ENCODE results near the gene ASGR1. TPM values are rescaled to one million over a fixed set of nuclear protein-coding genes. Genes with fewer than 3 reads are reported as not detected.
A peak's percentile ranks its signal among the peaks of the same experiment; 100 is the strongest.

Gene ASGR1
- total RNA-seq, 4 donors from 2014 or later, result 0.21 to 1.5 (median 0.59) TPM; not detected in 1

- Histone ChIP-seq H3K4me1 (peaks cover 0 to 51% (median 30%) of the 10 kb centered on the region in 4 donors), H3K9me3 (no peaks in the 10 kb centered on the region), H3K36me3 (peaks cover 3 to 49% (median 9%) of the 10 kb centered on the region in 3 donors), H3K27me3 (no peaks in the 10 kb centered on the region), H3K4me3 (no peak overlapping the region), H3K27ac (peak overlapping the region in 3 of 4 donors; percentile 95 to 98 (median 97))
- no peak for TF ChIP-seq CTCF (IDR thresholded peaks at IDR 0.05)
- TF ChIP-seq POLR2A (IDR thresholded peaks at IDR 0.05), result no peak
- no peak for TF ChIP-seq EP300 (IDR thresholded peaks at IDR 0.05)
- DNase-seq (ENCODE audit: low spot score in 2 of 2), result no peak
- WGBS, 2 donors, result 54 to 55% methylated on average over 10 of the region's 10 CpGs
Observed at GRCh38 chr17:7221278-7222092, 42.3 kb upstream of the ASGR1 start.

GRCh38 chr17:7220593-7221277 is 41.6 kb upstream of the ASGR1 start:
- Histone ChIP-seq H3K4me1 (peaks cover 0 to 59% (median 34%) of the 10 kb centered on the region in 4 donors), H3K27me3 (no peaks in the 10 kb centered on the region), H3K9me3 (no peaks in the 10 kb centered on the region), H3K4me3 (peak overlapping the region; percentile 72 to 89 (median 84)), H3K27ac (peak overlapping the region; percentile 81 to 98 (median 96)), H3K36me3 (peaks cover 3 to 42% (median 9%) of the 10 kb centered on the region in 3 donors)
- no peak for DNase-seq (ENCODE audit: low spot score in 2 of 2)
- WGBS, 2 donors, result 21 to 33% methylated on average over 9 to 11 of the region's 11 CpGs
- TF ChIP-seq CTCF (IDR thresholded peaks at IDR 0.05) (peak in 4 of 5 experiments; percentile 15 to 30 (median 20)), POLR2A (IDR thresholded peaks at IDR 0.05) (no peak)

- Histone ChIP-seq H3K36me3 (peaks cover 3 to 35% (median 9%) of the 10 kb centered on the region in 3 donors), H3K27ac (peak within 1 kb of the TSS; percentile 81 to 98 (median 96)), H3K4me1 (peaks cover 0 to 66% (median 38%) of the 10 kb centered on the region in 4 donors), H3K9me3 (no peaks in the 10 kb centered on the region), H3K27me3 (no peaks in the 10 kb centered on the region), H3K4me3 (peak within 1 kb of the TSS; percentile 72 to 89 (median 84))
- WGBS, 2 donors, result 0% methylated on average over 41 to 57 of the region's 63 CpGs
- peak; percentile 80 to 81 for DNase-seq (ENCODE audit: low spot score in 2 of 2)
- TF ChIP-seq EP300 (IDR thresholded peaks at IDR 0.05), result peak; percentile 59 to 73
- TF ChIP-seq CTCF (IDR thresholded peaks at IDR 0.05), result peak in 1 of 5 experiments; percentile 29
- TF ChIP-seq POLR2A (IDR thresholded peaks at IDR 0.05), result peak; percentile 77 to 92
Observed at GRCh38 chr17:7219812-7220592, 40.8 kb upstream of the ASGR1 start, which contains the start of the genes ACADVL and DLG4. ACADVL (plus strand) TSS chr17:7219938; CDS start chr17:7219985, 47 bp downstream. DLG4 (minus strand) TSS chr17:7219836.

- no peaks in the 10 kb centered on the region for H3K9me3 ChIP-seq
- TF ChIP-seq CTCF (IDR thresholded peaks at IDR 0.05) (no peak), POLR2A (IDR thresholded peaks at IDR 0.05) (no peak), EP300 (IDR thresholded peaks at IDR 0.05) (no peak)
- no peaks in the 10 kb centered on the region for H3K27me3 ChIP-seq
- H3K36me3 ChIP-seq, result peaks cover 3 to 28% (median 7%) of the 10 kb centered on the region in 3 donors
- peaks cover 0 to 73% (median 40%) of the 10 kb centered on the region in 4 donors for H3K4me1 ChIP-seq
- WGBS, 2 donors, result 16 to 19% methylated on average over 12 of the region's 12 CpGs
- DNase-seq (ENCODE audit: low spot score in 2 of 2), result no peak
- H3K27ac ChIP-seq, result peak overlapping the region; percentile 81 to 98 (median 96)
- H3K4me3 ChIP-seq, result peak overlapping the region; percentile 72 to 89 (median 84)
Observed at GRCh38 chr17:7219229-7219811, 40.1 kb upstream of the ASGR1 start.
